ENCODE results near the gene DOK6.

DNA sequence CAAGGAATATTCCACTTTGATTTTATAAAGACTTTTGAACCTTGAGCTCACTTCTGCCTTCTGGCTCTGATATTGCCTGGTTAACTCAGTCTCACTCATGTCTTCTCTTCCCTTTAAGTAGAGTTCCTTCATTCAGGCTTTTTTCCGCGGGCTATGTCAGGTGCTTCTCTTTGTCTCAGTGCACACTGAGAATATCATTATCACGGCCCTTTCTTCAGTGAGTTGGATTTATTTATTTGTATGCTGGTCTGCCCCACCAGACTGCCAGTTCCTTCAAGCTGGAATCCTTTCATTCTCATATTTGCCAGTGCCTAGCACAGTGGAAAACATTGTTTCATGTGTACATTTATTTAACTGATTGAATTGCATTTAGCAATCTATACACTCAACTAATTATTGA, 136.5 kb downstream of the DOK6 start:
- no peak for TF ChIP-seq GATA1 (IDR thresholded peaks at IDR 0.05; ENCODE audit: low read depth, low read length)
- TF ChIP-seq POLR2A (IDR thresholded peaks at IDR 0.05; ENCODE audit: low read length): no peak

Data from erythroblast (primary cell).